ENCODE data around the gene C7orf33.

C7orf33 gene

GRCh38 chr7:148626828-148627227 lies 36.3 kb downstream of the C7orf33 start:
- DNase-seq (ENCODE audit: low read depth): no peak

DNA sequence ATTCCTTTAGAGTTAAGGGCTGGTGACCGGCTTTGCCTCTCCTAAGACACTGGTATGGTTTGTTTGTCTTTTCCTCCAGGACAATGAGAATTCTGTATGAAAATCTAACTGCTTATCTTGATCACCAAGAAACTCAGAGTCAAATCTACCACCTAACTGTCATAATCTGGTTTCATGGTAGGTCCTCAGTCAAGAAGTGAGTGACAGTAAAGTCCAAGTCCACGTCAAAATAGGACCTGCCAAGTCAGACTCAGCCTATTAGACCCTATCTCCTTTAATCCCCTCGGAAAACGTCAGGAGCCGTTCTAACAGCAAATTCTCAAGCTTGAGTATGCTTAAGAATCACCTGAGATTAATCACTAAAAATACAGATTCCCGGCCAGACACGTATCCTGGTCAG lies 37.4 kb downstream of the C7orf33 start:
- DNase-seq (ENCODE audit: low read depth): no peak

DNA sequence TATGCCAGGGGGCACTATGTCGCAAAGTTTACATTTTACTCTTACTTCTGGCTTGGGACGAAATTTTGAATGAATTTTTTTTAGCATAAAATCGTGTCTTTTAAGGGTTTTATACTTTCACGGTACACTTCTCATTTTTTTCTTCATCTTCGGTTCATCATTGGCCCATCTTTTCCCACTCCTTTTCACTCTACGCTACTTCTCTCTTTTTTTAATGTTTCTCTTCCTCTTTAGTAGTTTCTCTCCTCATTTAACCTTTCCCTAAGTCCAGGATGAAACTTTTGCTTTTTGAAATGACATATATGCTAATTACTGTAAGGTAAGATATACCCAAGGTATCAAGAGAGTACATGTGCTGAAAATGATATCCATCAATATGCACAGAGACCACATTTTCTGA lies 39.5 kb downstream of the C7orf33 start:
- DNase-seq (ENCODE audit: low read depth): no peak

- no peak for DNase-seq (ENCODE audit: low read depth)
Observed at GRCh38 chr7:148633761-148634160, 43.2 kb downstream of the C7orf33 start.

DNA sequence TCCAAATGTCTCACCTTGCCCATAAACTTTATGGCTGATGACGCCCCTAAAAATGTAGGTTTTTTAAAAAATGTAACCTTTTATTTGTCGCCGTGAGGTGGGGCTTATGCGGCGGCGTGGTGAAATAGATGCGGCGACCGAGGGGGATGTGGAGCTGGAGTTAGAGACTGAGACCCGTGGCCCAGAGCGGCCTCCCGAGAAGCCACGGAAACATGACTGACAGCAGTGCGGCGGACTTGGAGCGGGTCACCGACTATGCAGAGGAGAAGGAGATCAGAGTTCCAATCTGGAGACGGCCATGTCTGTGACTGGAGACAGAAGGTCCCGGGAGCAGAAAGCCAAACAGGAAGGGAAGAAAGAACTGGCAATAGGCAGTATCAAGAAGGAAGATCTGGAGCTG lies 46.5 kb downstream of the C7orf33 start:
- no peak for DNase-seq (ENCODE audit: low read depth)

GRCh38 chr7:148645898-148646297 lies 55.3 kb downstream of the C7orf33 start:
- no peak for DNase-seq (ENCODE audit: low read depth)

DNA sequence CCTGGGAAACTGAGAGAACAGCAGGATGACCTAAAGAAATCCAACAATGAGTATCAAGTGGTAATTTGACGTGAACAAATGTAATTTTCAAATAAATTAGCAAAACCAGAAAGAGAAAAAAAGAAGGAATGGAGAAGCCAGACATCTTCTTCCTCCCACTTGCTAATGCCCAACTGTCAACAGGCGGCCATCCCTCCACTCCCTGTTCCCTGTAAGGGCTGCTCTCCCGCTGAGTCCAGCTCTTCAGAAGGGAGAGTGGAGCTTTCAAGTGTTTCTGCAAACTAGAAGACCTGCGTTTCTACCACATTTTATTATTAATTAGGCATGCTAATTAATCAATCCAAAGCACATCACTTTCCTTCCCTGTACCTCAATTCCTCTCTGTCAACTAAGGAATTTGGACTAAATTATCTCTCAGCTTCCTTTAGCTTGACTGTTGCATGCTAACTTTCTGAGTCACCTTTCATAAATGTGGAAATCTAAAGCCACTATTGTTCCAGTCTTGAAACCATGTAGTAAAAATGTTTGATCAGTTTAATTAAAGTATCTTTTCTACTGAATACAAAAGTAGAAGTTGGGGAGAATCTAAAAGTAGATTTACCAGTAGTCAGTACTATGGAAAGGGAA lies 59.8 kb downstream of the C7orf33 start:
- DNase-seq (ENCODE audit: low read depth): peak; percentile 43

DNA sequence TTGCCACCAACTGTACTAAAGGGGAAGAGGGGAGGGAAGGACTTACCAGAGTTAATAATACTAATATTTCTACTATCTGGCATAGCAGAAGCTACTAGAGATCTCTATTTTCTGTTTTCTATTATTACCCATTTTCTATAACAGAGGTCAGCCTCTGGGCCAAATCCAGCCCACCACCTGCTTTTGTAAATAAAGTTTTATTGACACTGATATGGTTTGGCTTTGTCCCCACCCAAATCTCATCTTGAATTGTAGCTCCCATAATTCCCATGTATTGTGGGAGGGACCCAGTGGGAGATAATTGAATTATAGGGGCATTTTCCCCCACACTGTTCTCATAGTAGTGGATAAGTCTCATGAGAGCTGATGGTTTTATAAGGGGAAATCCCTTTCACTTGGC lies 62.2 kb downstream of the C7orf33 start:
- DNase-seq (ENCODE audit: low read depth): no peak

DNA sequence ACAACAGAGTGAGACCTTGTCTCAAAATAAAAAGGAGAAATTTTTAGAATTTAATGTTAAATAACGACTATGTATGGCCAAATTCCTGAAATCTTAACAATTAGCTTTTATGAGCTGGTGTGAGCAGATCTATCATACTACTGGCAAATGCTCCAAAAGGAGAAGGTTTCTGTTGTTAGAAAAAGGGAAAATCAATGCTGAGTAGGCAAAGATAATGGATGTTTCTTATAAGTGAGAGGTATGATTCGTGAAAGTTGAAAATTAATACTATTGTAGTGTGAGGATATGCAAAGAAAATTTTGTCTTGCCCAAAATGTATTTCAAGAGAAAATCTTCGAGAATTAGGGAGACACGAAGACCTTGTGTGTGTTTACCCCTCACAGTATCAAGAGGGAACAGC lies 67.4 kb downstream of the C7orf33 start:
- DNase-seq (ENCODE audit: low read depth): no peak

DNA sequence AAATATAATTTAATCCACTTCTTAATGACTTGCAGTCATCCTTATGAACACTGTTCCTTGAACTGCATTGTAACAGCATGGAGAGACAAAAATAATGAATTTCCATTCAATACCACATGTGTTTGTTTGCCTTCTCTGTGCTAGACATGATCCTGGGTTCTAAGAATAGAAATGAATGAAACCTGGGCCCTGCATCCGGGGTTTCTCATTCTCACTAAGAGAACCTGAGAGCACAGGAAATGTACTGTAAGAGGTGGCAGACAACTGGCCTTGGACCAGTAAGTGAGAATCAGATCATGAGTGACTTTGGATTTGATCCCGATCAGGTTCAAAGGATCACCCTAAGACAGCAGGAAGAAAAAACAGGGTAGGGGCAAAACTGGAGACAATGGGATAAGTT lies 70.9 kb downstream of the C7orf33 start:
- DNase-seq (ENCODE audit: low read depth): no peak

GRCh38 chr7:148662646-148663045 lies 72.1 kb downstream of the C7orf33 start:
- no peak for DNase-seq (ENCODE audit: low read depth)

- no peak for DNase-seq (ENCODE audit: low read depth)
Observed at GRCh38 chr7:148664324-148664723, 73.8 kb downstream of the C7orf33 start.

DNA sequence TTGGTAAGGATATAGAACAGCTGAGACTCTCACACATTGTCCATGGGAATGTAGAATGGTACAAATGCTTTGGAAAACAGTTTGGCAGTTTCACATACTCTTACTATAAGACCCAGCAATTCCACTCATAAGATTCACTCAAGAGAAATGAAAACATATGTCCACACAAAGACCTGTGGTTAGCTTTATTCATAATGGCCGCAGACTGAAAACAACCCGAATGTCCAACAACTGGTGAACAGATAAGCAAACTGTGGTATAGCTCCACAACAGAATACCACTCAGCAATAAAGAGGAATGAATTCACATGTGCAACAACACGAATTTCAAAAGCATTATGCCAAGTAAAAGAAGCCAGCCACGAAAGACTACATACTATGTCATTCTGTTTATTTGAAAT lies 74.7 kb downstream of the C7orf33 start:
- DNase-seq (ENCODE audit: low read depth): no peak

All from HS-5 (cell line).